Suprapubic skin (tissue), 4 donors: ENCODE measurements around the gene ATP9B. TPM values are rescaled to one million over a fixed set of nuclear protein-coding genes. Genes with fewer than 3 reads are reported as not detected.
A peak's percentile ranks its signal among the peaks of the same experiment; 100 is the strongest.

Experiments used
- DNase-seq, 2 donors: peaks; one replicate each; pipeline ENCODE4 v3.0.0-alpha.2; 2019; ENCODE audit warnings: low spot score in 2 of 2
- H3K27ac ChIP-seq: fragments of 200-600 bp; sonication (generic); one replicate; pipeline ENCODE4 v1.5.1; 2019
- H3K27me3 ChIP-seq: fragments of 200-600 bp; sonication (generic); one replicate; pipeline ENCODE4 v1.5.1; 2019
- H3K36me3 ChIP-seq: fragments of 200-600 bp; sonication (generic); one replicate; pipeline ENCODE4 v1.5.1; 2019
- H3K4me1 ChIP-seq: fragments of 200-600 bp; sonication (generic); one replicate; pipeline ENCODE4 v1.5.1; 2019
- H3K4me3 ChIP-seq: fragments of 200-600 bp; sonication (generic); one replicate; pipeline ENCODE4 v1.5.1; 2019; ENCODE audit warnings: mild to moderate bottlenecking
- H3K9me3 ChIP-seq: fragments of 200-600 bp; sonication (generic); one replicate; pipeline ENCODE4 v1.5.1; 2019
- CTCF ChIP-seq, 2 donors: fragments of 200-600 bp in 1 of 2; fragments of 450-650 bp in 1 of 2; sonication (generic) in 1 of 2; IDR thresholded peaks; one replicate each; pipeline ENCODE4 v1.5.1; 2016 to 2019; ENCODE audit warnings: antibody characterized with exemption in 2 of 2, mild to moderate bottlenecking in 1 of 2, moderate library complexity in 1 of 2
- EP300 ChIP-seq: sonication (generic); formaldehyde crosslinking; IDR thresholded peaks from one replicate; pipeline ENCODE4 v1.6.1; 2017; ENCODE audit warnings: antibody characterized with exemption
- POLR2A ChIP-seq, 2 donors: fragments of 450-650 bp; IDR thresholded peaks; one replicate each; pipeline ENCODE4 v1.6.1; 2017; ENCODE audit warnings: antibody characterized with exemption in 2 of 2, mild to moderate bottlenecking in 2 of 2, moderate library complexity in 2 of 2
- POLR2AphosphoS5 ChIP-seq, 3 donors: sonication (generic); formaldehyde crosslinking; IDR thresholded peaks; one replicate each; pipeline ENCODE4 v1.6.1; 2017; ENCODE audit warnings: antibody characterized with exemption in 3 of 3
- WGBS: methylation state at CpG from one replicate; pipeline ENCODE4 v1.1.5; 2018; 5-methylcytosine and 5-hydroxymethylcytosine counted together
- total RNA-seq, 4 donors: library from RNA; depleted of rRNA; stranded (reverse); fragments of >200 nt; gene quantifications; one replicate each; pipeline ENCODE4 v1.1.0, GENCODE V29; 2016

ATP9B gene
- total RNA-seq, 4 donors from 2014 or later: 30.2 to 109 (median 37.4) TPM

- no peak for DNase-seq
- no peaks in the 10 kb centered on the region for H3K27me3 ChIP-seq
- H3K36me3 ChIP-seq: peaks cover 44% of the 10 kb centered on the region
Observed at GRCh38 chr18:79360933-79361332, 291.7 kb downstream of the ATP9B start.

GRCh38 chr18:79361766-79362522 lies 292.8 kb downstream of the ATP9B start:
- Histone ChIP-seq H3K4me3 (no peak overlapping the region), H3K27ac (no peak overlapping the region), H3K4me1 (no peaks in the 10 kb centered on the region), H3K9me3 (no peaks in the 10 kb centered on the region), H3K36me3 (peaks cover 44% of the 10 kb centered on the region), H3K27me3 (no peaks in the 10 kb centered on the region)
- 98% methylated on average over 20 of the region's 20 CpGs for WGBS
- no peak for TF ChIP-seq POLR2A (IDR thresholded peaks at IDR 0.05)
- no peak for TF ChIP-seq CTCF (IDR thresholded peaks at IDR 0.05)
- TF ChIP-seq POLR2AphosphoS5 (IDR thresholded peaks at IDR 0.05): no peak
- TF ChIP-seq EP300: no peak
- no peak for DNase-seq

More at GRCh38 chr18:79360933-79361332, 291.7 kb downstream of the ATP9B start:
- no peak overlapping the region for H3K4me3 ChIP-seq
- WGBS: 97% methylated on average over 12 of the region's 12 CpGs
- TF ChIP-seq EP300 (no peak), CTCF (IDR thresholded peaks at IDR 0.05) (no peak), POLR2AphosphoS5 (IDR thresholded peaks at IDR 0.05) (no peak), POLR2A (IDR thresholded peaks at IDR 0.05) (no peak)
- no peaks in the 10 kb centered on the region for H3K4me1 ChIP-seq
- H3K27ac ChIP-seq: no peak overlapping the region
- H3K9me3 ChIP-seq: no peaks in the 10 kb centered on the region

- no peak for DNase-seq
- no peaks in the 10 kb centered on the region for H3K27me3 ChIP-seq
- H3K27ac ChIP-seq: no peak overlapping the region
- peaks cover 27% of the 10 kb centered on the region for H3K36me3 ChIP-seq
- no peaks in the 10 kb centered on the region for H3K4me1 ChIP-seq
- no peaks in the 10 kb centered on the region for H3K9me3 ChIP-seq
- H3K4me3 ChIP-seq: no peak overlapping the region
- 95% methylated on average over 13 of the region's 13 CpGs for WGBS
- TF ChIP-seq EP300 (no peak), POLR2AphosphoS5 (IDR thresholded peaks at IDR 0.05) (no peak), POLR2A (IDR thresholded peaks at IDR 0.05) (no peak), CTCF (IDR thresholded peaks at IDR 0.05) (no peak)
Observed at GRCh38 chr18:79365701-79366100, 296.5 kb downstream of the ATP9B start.

- Histone ChIP-seq H3K4me1 (no peaks in the 10 kb centered on the region), H3K27ac (no peak overlapping the region), H3K27me3 (no peaks in the 10 kb centered on the region), H3K4me3 (no peak overlapping the region), H3K9me3 (no peaks in the 10 kb centered on the region), H3K36me3 (peaks cover 20% of the 10 kb centered on the region)
- 69% methylated on average over 29 of the region's 29 CpGs for WGBS
- DNase-seq: no peak
- TF ChIP-seq CTCF (IDR thresholded peaks at IDR 0.05) (no peak), EP300 (no peak), POLR2A (IDR thresholded peaks at IDR 0.05) (no peak), POLR2AphosphoS5 (IDR thresholded peaks at IDR 0.05) (no peak)
Observed at GRCh38 chr18:79366177-79367094, 297.2 kb downstream of the ATP9B start.

- Histone ChIP-seq H3K36me3 (peaks cover 16% of the 10 kb centered on the region), H3K27ac (no peak overlapping the region), H3K4me3 (no peak overlapping the region), H3K9me3 (no peaks in the 10 kb centered on the region), H3K27me3 (no peaks in the 10 kb centered on the region), H3K4me1 (no peaks in the 10 kb centered on the region)
- TF ChIP-seq CTCF (IDR thresholded peaks at IDR 0.05) (no peak), POLR2A (IDR thresholded peaks at IDR 0.05) (no peak), POLR2AphosphoS5 (IDR thresholded peaks at IDR 0.05) (no peak), EP300 (no peak)
- DNase-seq: peak in 1 of 2 donors; percentile 48
- WGBS: 97% methylated on average over 8 of the region's 8 CpGs
Observed at GRCh38 chr18:79367480-79367879, 298.3 kb downstream of the ATP9B start.
